Liver (tissue), 3 donors: ENCODE results near the gene TMEM175.
A peak's percentile ranks its signal among the peaks of the same experiment; 100 is the strongest.

Source experiments
- ATF3 ChIP-seq: IDR thresholded peaks from 2 replicates; pipeline ENCODE4 v1.6.1; 2016; ENCODE audit warnings: antibody characterized with exemption
- CTCF ChIP-seq: fragments of 150-350 bp; IDR thresholded peaks from 2 replicates; pipeline ENCODE4 v1.5.1; 2017; ENCODE audit warnings: improper control_type of control experiment, low read depth, low read length; ENCODE audit not compliant: missing input control
- GABPA ChIP-seq, 2 donors: IDR thresholded peaks in 1 of 2; conservative IDR thresholded peaks in 1 of 2; 2 replicates each; pipeline ENCODE4 v1.6.1; 2016; ENCODE audit warnings: antibody characterized with exemption in 2 of 2, mild to moderate bottlenecking in 1 of 2, moderate library complexity in 1 of 2
- HNF4A ChIP-seq, 2 donors: conservative IDR thresholded peaks; 2 replicates each; pipeline ENCODE4 v1.6.1; 2016; ENCODE audit warnings: antibody characterized with exemption in 2 of 2, mild to moderate bottlenecking in 2 of 2
- JUND ChIP-seq, 2 donors: IDR thresholded peaks; 2 replicates each; pipeline ENCODE4 v1.6.1; 2016; ENCODE audit warnings: antibody characterized with exemption in 2 of 2
- MAX ChIP-seq: IDR thresholded peaks from 2 replicates; pipeline ENCODE4 v1.6.1; 2016; ENCODE audit warnings: antibody characterized with exemption
- RAD21 ChIP-seq, 2 donors: IDR thresholded peaks; 2 replicates each; pipeline ENCODE4 v1.6.1; 2016; ENCODE audit warnings: antibody characterized with exemption in 2 of 2, mild to moderate bottlenecking in 2 of 2
- REST ChIP-seq: IDR thresholded peaks from 2 replicates; pipeline ENCODE4 v1.6.1; 2016; ENCODE audit warnings: antibody characterized with exemption, mild to moderate bottlenecking
- RXRA ChIP-seq, 2 donors: IDR thresholded peaks; 2 replicates each; pipeline ENCODE4 v1.6.1; 2017 to 2018; ENCODE audit warnings: antibody characterized with exemption in 2 of 2, mild to moderate bottlenecking in 1 of 2
- SP1 ChIP-seq: IDR thresholded peaks from 2 replicates; pipeline ENCODE4 v1.6.1; 2018; ENCODE audit warnings: antibody characterized with exemption, mild to moderate bottlenecking
- TAF1 ChIP-seq: conservative IDR thresholded peaks from 2 replicates; pipeline ENCODE4 v1.6.1; 2016; ENCODE audit warnings: antibody characterized with exemption, mild to moderate bottlenecking
- YY1 ChIP-seq: IDR thresholded peaks from 2 replicates; pipeline ENCODE4 v1.6.1; 2016; ENCODE audit warnings: antibody characterized with exemption, mild to moderate bottlenecking
- donor health status: healthy.
- donor health status: healthy.

- peak in 1 of 2 donors; percentile 72 for TF ChIP-seq GABPA (IDR thresholded peaks at IDR 0.05 in 1 of 2, conservative IDR thresholded peaks at IDR 0.05 in 1 of 2)
- TF ChIP-seq REST = peak; percentile 85
- TF ChIP-seq CTCF = no peak
- no peak for TF ChIP-seq ATF3
- TF ChIP-seq RXRA (IDR thresholded peaks at IDR 0.05) = peak; percentile 88 to 92
- peak; percentile 90 for TF ChIP-seq TAF1
- peak in 1 of 2 donors; percentile 59 for TF ChIP-seq RAD21 (IDR thresholded peaks at IDR 0.05)
- TF ChIP-seq MAX = peak; percentile 90
- peak; percentile 90 for TF ChIP-seq YY1
- TF ChIP-seq HNF4A (conservative IDR thresholded peaks at IDR 0.05) = peak; percentile 95
- TF ChIP-seq JUND (IDR thresholded peaks at IDR 0.05) = peak; percentile 33 to 50
- peak; percentile 99 for TF ChIP-seq SP1
These were observed 60.2 kb downstream of the TMEM175 start for GRCh38 chr4:992297-993110.
